Pancreas (tissue), 10 donors: ENCODE data around the gene SULT2B1. TPM values are rescaled to one million over a fixed set of nuclear protein-coding genes. Genes with fewer than 3 reads are reported as not detected.

ENCODE experiments used
- ATAC-seq, 4 donors: fragments of 200-7000 bp; cut with Tn5 transposase; one replicate each; pipeline versions ENCODE4 v1.8.0 to v1.9.1; 2020; ENCODE audit warnings: mild to moderate bottlenecking in 4 of 4, moderate library complexity in 4 of 4
- DNase-seq, 6 donors: peaks; one replicate each; pipeline ENCODE4 v3.0.0-alpha.2; 2020
- FAIRE-seq: peaks from 2 replicates; lab custom pipeline; 2012; peaks lifted over from hg19 to GRCh38; lab: Jason Lieb, UNC
- H3K27ac ChIP-seq, 4 donors: fragments of 200-600 bp; sonication (generic); 1 replicate in 3 of 4; 2 replicates in 1 of 4; pipeline versions ENCODE4 v1.5.0 to v1.8.0; 2020
- H3K27me3 ChIP-seq, 4 donors: fragments of 200-600 bp; one replicate each; pipeline ENCODE4 v1.8.0; 2021
- H3K36me3 ChIP-seq, 3 donors: fragments of 200-600 bp; sonication (generic) in 1 of 3; one replicate each; pipeline versions ENCODE4 v1.5.0 to v1.8.0; 2020 to 2021
- H3K4me1 ChIP-seq, 3 donors: fragments of 200-600 bp; one replicate each; pipeline ENCODE4 v1.8.0; 2021
- H3K4me3 ChIP-seq, 4 donors: fragments of 200-600 bp; sonication (generic) in 2 of 4; one replicate each; pipeline versions ENCODE4 v1.5.0 to v1.8.0; 2020 to 2021
- H3K9me3 ChIP-seq, 4 donors: fragments of 200-600 bp; one replicate each; pipeline ENCODE4 v1.8.0; 2021
- WGBS, 2 donors: extraction: QIAGEN DNeasy Blood & Tissue Kit; methylation state at CpG; one replicate each; pipeline ENCODE4 v1.1.7; 2013; 5-methylcytosine and 5-hydroxymethylcytosine counted together
- intact Hi-C, 3 donors: fragments of 100-400 bp; cut with DNase I; formaldehyde crosslinking; loops; one replicate each; pipeline versions ENCODE4 v1.11.1 to v1.14.2; 2022
- polyA plus RNA-seq, 2 donors: library from polyadenylated mRNA; stranded (reverse); fragments of 200-250 nt; gene quantifications; one replicate each; pipeline ENCODE4 v1.2.3, GENCODE V29; 2013
- total RNA-seq, 6 donors: library from RNA; stranded (reverse); fragmentation: NEBNext Ultra II Directional in 4 of 6; extraction: Animal tissue kit (Norgen Biotek cat#: 25700) in 4 of 6; gene quantifications; one replicate each; pipeline versions ENCODE4 v1.2.1 to v1.2.4, GENCODE V29; 2021 to 2023
- TF ChIP-seq, protein P1 (sequence below), 4 donors: fragments of 200-600 bp; sonication (generic) in 3 of 4; IDR thresholded peaks; one replicate each; pipeline versions ENCODE4 v1.5.0 to v1.8.0; 2021; ENCODE audit warnings: antibody characterized with exemption in 4 of 4
- donor health status: healthy with polysubstance abuse.
- donor health status: DM: no; HTN: no; CAD: no; lungs with moderate emphysema.
- donor health status: DM: no; HTN: no; CAD: no.
- donor health status: control.
- donor health status: control.
- donor health status: Bipolar disorder and iron deficiency.
- donor health status: DM: yes; HTN: yes; CAD: no.
- donor health status: DM: no; HTN: no; CAD: no.
- donor health status: DM: no; HTN: no; CAD: no.
- donor health status: DM: yes; HTN: yes; CAD: no.

SULT2B1 gene
- total and polyA plus RNA-seq, 8 donors = 0.32 to 1.7 (median 0.62) TPM; not detected in 1

DNA sequence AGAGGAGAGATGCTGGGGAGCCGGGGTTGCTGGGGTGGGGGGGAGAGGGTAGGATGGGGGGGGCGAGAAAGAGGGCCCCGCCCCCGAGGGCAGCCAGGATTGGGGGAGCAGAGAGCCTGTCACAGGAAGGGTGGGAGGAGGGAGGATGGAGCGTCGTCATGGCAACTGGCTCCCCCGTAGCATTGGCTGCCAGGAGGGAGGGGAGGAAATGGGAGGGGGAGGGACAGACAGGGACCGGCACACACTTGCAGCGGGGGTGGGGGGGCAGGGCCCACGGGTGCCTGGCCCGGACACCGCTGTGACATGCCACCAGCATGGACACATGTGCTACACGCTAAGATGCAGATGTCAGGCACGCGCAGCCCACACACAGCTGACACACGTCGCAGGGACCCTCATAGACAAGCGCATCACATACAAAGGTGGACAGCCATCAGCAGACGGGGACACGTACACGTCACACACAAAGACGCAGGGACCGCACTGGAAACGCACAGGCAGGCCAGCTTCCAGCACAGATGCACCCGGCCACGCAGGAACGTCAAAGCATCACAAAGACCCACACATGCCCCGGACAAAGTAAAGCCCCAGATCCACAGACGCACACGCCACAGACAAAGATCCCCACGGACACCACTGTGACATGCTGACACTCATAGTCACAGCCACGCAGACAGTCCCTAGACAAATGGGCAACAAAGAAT, 40.0 kb upstream of the SULT2B1 start, which contains the start of gene LMTK3:
TSS of gene LMTK3 (minus strand) at position 36 of the 704 bp plus-strand sequence. CDS start 259 bp downstream, outside the sequence.
- peak in 1 of 6 donors; percentile 51 for DNase-seq

DNA sequence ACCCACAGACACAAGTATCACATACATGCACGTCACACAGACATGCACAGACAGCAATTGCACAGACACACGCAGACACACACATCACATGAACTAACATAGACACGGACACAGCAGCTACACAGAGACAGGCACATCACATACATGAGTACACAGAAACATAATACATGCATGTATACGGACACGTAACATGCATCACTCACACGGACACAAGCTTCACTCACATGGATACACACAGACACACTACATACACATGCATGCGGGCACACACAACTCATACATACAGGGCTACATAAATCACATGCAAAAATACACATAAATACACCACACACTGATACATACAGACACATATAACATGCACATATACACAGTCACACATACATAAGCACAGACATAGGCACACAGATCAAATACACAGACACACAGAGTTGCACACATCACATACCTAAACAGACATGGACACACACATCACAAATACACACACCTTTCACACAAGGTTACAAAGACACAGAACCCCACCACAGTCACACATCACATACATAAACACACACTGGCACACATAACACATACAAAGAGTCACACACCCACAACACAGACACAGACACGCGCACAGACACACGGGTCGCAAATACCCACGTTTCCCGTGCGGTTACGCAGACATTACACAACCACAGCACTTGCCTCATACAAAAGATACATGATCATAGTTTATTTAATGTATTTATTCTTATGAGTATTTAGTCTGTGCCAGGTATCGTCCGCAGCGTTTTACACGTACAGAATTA, 39.3 kb upstream of the SULT2B1 start:
- Histone ChIP-seq H3K36me3 (no peaks in the 10 kb centered on the region), H3K27me3 (no peaks in the 10 kb centered on the region), H3K4me3 (no peak overlapping the region), H3K9me3 (no peaks in the 10 kb centered on the region), H3K4me1 (no peaks in the 10 kb centered on the region), H3K27ac (no peak overlapping the region)
- TF ChIP-seq, protein P1, sequence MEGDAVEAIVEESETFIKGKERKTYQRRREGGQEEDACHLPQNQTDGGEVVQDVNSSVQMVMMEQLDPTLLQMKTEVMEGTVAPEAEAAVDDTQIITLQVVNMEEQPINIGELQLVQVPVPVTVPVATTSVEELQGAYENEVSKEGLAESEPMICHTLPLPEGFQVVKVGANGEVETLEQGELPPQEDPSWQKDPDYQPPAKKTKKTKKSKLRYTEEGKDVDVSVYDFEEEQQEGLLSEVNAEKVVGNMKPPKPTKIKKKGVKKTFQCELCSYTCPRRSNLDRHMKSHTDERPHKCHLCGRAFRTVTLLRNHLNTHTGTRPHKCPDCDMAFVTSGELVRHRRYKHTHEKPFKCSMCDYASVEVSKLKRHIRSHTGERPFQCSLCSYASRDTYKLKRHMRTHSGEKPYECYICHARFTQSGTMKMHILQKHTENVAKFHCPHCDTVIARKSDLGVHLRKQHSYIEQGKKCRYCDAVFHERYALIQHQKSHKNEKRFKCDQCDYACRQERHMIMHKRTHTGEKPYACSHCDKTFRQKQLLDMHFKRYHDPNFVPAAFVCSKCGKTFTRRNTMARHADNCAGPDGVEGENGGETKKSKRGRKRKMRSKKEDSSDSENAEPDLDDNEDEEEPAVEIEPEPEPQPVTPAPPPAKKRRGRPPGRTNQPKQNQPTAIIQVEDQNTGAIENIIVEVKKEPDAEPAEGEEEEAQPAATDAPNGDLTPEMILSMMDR (IDR thresholded peaks at IDR 0.05) = no peak
- ATAC-seq = no peak
- DNase-seq = no peak
- 39 to 43% methylated on average over 19 of the region's 19 CpGs for WGBS, 2 donors
- FAIRE-seq = no peak
- intact Hi-C loops = no loop called here

More for the DNA sequence above, 40.0 kb upstream of the SULT2B1 start, which contains the start of gene LMTK3:
- Histone ChIP-seq H3K27ac (no peak within 1 kb of the TSS), H3K9me3 (no peaks in the 10 kb centered on the region), H3K4me3 (no peak within 1 kb of the TSS), H3K36me3 (no peaks in the 10 kb centered on the region), H3K4me1 (no peaks in the 10 kb centered on the region), H3K27me3 (no peaks in the 10 kb centered on the region)
- WGBS, 2 donors = 8 to 12% methylated on average over 27 to 32 of the region's 32 CpGs
- intact Hi-C loops = no loop called here
- TF ChIP-seq, protein P1 (IDR thresholded peaks at IDR 0.05) = no peak
- FAIRE-seq = no peak
- peak in 1 of 4 donors; percentile 9 for ATAC-seq

DNA sequence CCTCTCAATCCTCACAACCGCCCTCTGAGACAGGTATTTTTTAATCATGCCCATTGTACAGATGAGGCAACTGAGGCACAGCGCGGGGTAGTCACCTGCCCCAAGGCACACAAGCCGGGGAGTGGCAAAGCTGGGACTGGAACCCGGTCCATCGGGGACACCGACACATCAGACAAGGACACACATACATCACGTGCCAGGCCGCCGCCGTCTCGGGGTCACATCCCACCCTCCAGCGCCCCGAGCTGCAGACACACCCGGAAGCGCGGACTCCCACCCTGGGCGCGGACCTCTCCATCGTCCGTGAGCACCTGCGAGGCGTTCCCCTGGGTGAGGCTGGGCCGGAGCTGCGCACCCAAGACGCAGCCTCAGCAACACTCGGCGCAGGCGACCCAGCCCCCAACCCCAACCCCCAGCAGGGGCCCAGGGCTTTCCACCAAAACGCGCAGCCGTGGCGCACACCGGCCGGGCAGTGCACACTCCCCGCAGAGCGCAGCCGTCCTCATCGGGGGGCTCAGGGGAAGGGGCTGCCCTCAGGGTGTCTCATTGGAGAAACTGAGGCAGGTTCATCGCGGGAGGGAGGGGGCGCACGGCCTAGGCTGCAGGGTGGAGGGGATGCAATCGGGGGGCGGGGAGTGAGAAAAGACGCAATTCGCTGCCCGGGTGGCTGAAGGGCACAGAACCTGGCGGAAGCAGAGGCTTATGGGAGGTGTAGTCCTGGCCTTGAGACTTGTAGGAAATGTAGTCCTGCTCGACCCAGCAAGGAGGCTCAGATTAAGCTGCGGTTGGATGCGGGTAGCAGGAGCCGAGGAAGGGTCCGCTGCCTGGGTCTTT, 38.5 kb upstream of the SULT2B1 start:
- no peak for FAIRE-seq
- no peak overlapping the region for H3K27ac ChIP-seq
- WGBS, 2 donors = 3% methylated on average over 54 of the region's 54 CpGs

DNA sequence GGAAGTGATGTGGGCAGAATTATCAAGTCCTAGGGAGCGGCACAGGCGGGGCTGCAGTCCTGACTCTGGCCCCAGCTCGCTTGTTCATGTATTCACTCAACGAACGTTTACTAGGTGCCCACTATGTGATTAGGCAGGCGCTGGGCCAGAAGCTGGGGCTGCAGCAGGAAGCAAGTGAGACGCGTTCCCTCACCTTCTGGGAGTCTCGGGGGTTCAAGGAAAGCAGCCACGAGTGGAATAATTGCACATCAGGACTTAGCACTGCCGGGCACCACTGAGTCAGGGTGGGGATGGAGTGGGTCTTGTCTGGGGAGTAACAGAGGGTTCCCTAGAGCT, 37.9 kb upstream of the SULT2B1 start:
- Histone ChIP-seq H3K4me3 (peak overlapping the region in 1 of 4 donors; percentile 76), H3K27ac (no peak overlapping the region), H3K27me3 (no peaks in the 10 kb centered on the region), H3K9me3 (no peaks in the 10 kb centered on the region), H3K4me1 (no peaks in the 10 kb centered on the region), H3K36me3 (no peaks in the 10 kb centered on the region)
- WGBS, 2 donors = 34% methylated on average over 11 of the region's 11 CpGs
- intact Hi-C loops = no loop called here
- TF ChIP-seq, protein P1 (IDR thresholded peaks at IDR 0.05) = no peak
- FAIRE-seq (no peak), ATAC-seq (no peak), DNase-seq (peak in 1 of 6 donors; percentile 39)

More for the DNA sequence above, 38.5 kb upstream of the SULT2B1 start:
- ATAC-seq = peak; percentile 86 to 94 (median 90)
- Histone ChIP-seq H3K4me1 (no peaks in the 10 kb centered on the region), H3K9me3 (no peaks in the 10 kb centered on the region), H3K27me3 (no peaks in the 10 kb centered on the region), H3K4me3 (peak overlapping the region; percentile 35 to 76 (median 56)), H3K36me3 (no peaks in the 10 kb centered on the region)
- intact Hi-C loops = no loop called here
- TF ChIP-seq, protein P1 (IDR thresholded peaks at IDR 0.05) = no peak
- DNase-seq = peak; percentile 71 to 86 (median 74)
